Right lobe of liver (tissue), 4 donors: Measurements from ENCODE around the gene CORO2A.

Source experiments
- CTCF ChIP-seq, 4 donors: fragments of 200-600 bp in 3 of 4; fragments of 450-650 bp in 1 of 4; IDR thresholded peaks; one replicate each; pipeline versions ENCODE4 v1.5.1 to v1.8.0; 2016 to 2022; ENCODE audit warnings: antibody characterized with exemption in 4 of 4, mild to moderate bottlenecking in 2 of 4
- POLR2A ChIP-seq: fragments of 450-650 bp; IDR thresholded peaks from one replicate; pipeline ENCODE4 v1.6.1; 2017; ENCODE audit warnings: antibody characterized with exemption, mild to moderate bottlenecking
- donor health status: DM: no; HTN: no; CAD: no.
- donor health status: DM: no; HTN: no; CAD: no.
- donor health status: DM: no; HTN: yes; CAD: no.

GRCh38 chr9:98121058-98121457 is 71.4 kb downstream of the CORO2A start:
- TF ChIP-seq POLR2A (no peak), CTCF (IDR thresholded peaks at IDR 0.05) (no peak)
